ENCODE data around the gene FKBP15.

Gene FKBP15

DNA sequence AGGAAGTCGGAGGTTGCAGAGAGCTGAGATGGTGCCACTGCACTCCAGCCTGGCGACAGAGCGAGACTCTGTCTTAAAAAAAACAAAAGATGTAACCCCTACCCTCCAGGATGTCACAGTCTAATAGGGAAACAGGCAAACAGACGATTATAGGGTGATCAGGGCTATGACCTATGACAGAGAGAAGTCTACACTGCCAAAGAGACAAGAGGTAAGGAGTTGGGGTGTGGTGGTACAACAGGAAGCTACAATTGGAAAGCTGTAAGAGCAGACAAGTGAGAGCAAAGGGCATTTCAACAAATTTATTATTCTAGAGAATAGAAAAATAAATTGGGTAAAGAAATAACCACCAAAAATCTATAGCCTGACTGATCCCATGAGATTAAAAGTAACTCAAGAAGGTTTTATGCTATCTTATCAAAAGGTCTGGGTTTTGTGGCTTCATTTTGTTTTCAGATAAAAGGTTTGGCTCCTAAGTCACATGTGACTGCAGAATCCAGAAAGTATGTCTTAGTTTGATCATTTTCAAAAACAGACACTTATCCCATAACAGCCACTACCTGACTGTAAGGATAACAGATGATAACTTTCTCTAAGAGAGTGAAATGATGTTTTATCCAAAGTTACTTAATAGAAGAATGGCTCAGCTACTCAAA, 47.0 kb upstream of the FKBP15 start:
- no peaks in the 10 kb centered on the region for H3K9me3 ChIP-seq (ENCODE audit: control insufficient read depth, insufficient read depth, low read depth, low read length)
- no peak overlapping the region for H3K27ac ChIP-seq (ENCODE audit: extremely low read depth, low read depth, low read length)
- peaks cover 17 to 68% of the 10 kb centered on the region in 2 experiments for H3K36me3 ChIP-seq (ENCODE audit: control insufficient read depth in 2 of 2, insufficient read depth in 1 of 2, low read length in 2 of 2)
- H3K4me3 ChIP-seq (ENCODE audit: low read depth, low read length) = no peak overlapping the region
- no peaks in the 10 kb centered on the region for H3K4me1 ChIP-seq (ENCODE audit: control insufficient read depth, insufficient read depth, low read length)
- POLR2A ChIA-PET = no interaction called here
- TF ChIP-seq GLIS2 (tag by site-specific recombination; IDR thresholded peaks at IDR 0.05) (no peak), EGR2 (tag by site-specific recombination; IDR thresholded peaks at IDR 0.05; ENCODE audit: low read depth) (no peak), ZNF416 (tag by site-specific recombination; IDR thresholded peaks at IDR 0.05) (no peak), ZSCAN23 (tag by site-specific recombination; IDR thresholded peaks at IDR 0.05) (no peak), ZNF174 (tag by site-specific recombination; IDR thresholded peaks at IDR 0.05) (no peak), ZNF350 (tag by site-specific recombination; IDR thresholded peaks at IDR 0.05) (no peak), HIC1 (tag by site-specific recombination; IDR thresholded peaks at IDR 0.05) (no peak), ZNF221 (tag by site-specific recombination; IDR thresholded peaks at IDR 0.05; ENCODE audit: borderline replicate concordance) (no peak), PBX3 (CRISPR knock-in tag; IDR thresholded peaks at IDR 0.05) (no peak), ZNF114 (tag by site-specific recombination; IDR thresholded peaks at IDR 0.05) (no peak), ZIC2 (tag by site-specific recombination; IDR thresholded peaks at IDR 0.05) (no peak), ZSCAN30 (tag by site-specific recombination; IDR thresholded peaks at IDR 0.05) (no peak), ZNF549 (tag by site-specific recombination; IDR thresholded peaks at IDR 0.05) (no peak), ZNF2 (tag by site-specific recombination; IDR thresholded peaks at IDR 0.05) (no peak), CTCF (tag by site-specific recombination; IDR thresholded peaks at IDR 0.05) (no peak), GLI4 (tag by site-specific recombination; IDR thresholded peaks at IDR 0.05) (no peak)
- TF ChIP-seq, protein P1, sequence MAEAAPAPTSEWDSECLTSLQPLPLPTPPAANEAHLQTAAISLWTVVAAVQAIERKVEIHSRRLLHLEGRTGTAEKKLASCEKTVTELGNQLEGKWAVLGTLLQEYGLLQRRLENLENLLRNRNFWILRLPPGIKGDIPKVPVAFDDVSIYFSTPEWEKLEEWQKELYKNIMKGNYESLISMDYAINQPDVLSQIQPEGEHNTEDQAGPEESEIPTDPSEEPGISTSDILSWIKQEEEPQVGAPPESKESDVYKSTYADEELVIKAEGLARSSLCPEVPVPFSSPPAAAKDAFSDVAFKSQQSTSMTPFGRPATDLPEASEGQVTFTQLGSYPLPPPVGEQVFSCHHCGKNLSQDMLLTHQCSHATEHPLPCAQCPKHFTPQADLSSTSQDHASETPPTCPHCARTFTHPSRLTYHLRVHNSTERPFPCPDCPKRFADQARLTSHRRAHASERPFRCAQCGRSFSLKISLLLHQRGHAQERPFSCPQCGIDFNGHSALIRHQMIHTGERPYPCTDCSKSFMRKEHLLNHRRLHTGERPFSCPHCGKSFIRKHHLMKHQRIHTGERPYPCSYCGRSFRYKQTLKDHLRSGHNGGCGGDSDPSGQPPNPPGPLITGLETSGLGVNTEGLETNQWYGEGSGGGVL (tag by site-specific recombination; IDR thresholded peaks at IDR 0.05) = no peak
- CTCF ChIA-PET = interaction anchor here (0.6 to 0.7 kb wide), 2 partner anchors 61 to 285 kb away, joined by 3 to 4 read pairs; no protein-coding TSS in a partner anchor

- Histone ChIP-seq H3K36me3 (ENCODE audit: control insufficient read depth in 2 of 2, insufficient read depth in 1 of 2, low read length in 2 of 2) (peaks cover 10 to 63% of the 10 kb centered on the region in 2 experiments), H3K27ac (ENCODE audit: extremely low read depth, low read depth, low read length) (no peak overlapping the region), H3K4me3 (ENCODE audit: low read depth, low read length) (no peak overlapping the region), H3K9me3 (ENCODE audit: control insufficient read depth, insufficient read depth, low read depth, low read length) (no peaks in the 10 kb centered on the region), H3K4me1 (ENCODE audit: control insufficient read depth, insufficient read depth, low read length) (no peaks in the 10 kb centered on the region)
- ChIA-PET CTCF (interaction anchor here (0.8 kb wide), 1 partner anchor 9 kb away, joined by 3 read pairs; the partner anchor contains the start of gene CDC26), POLR2A (interaction anchor here (1.6 kb wide), 1 partner anchor 9 kb away, joined by 6 read pairs; the partner anchor contains the start of genes CDC26 and PRPF4)
- TF ChIP-seq ZBTB6 (tag by site-specific recombination; IDR thresholded peaks at IDR 0.05) (no peak), ZBTB49 (tag by site-specific recombination; IDR thresholded peaks at IDR 0.05; ENCODE audit: low read depth) (no peak)
Measured at GRCh38 chr9:113266174-113266573, 45.1 kb upstream of the FKBP15 start.

Data from HEK293 (cell line).